ENCODE results near the gene RABGAP1L. TPM values are rescaled to one million over a fixed set of nuclear protein-coding genes. Genes with fewer than 3 reads are reported as not detected.

Gene RABGAP1L
- total RNA-seq, 6 experiments from 2014 or later = 11.7 to 23.1 (median 18.5) TPM

DNA sequence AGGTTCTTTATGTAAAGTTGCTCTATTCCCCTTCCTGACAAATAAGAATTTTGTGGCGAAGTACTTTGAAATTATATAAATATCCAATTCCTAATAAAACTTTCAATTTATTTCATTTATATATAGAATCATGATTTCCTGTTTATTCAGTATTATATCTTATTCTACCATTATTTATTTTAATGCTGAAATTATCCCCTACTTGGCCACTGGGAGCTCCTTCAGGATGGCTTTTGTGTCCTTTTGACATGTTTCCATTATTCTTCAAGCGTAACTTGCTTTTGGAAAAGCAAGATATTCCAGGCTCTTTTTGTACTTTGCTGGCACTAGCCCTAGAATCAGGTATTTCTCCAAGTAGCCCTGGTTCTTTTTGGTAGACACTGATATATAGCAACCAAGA lies 773.3 kb downstream of the RABGAP1L start:
- Histone ChIP-seq H3K9me3 (no peaks in the 10 kb centered on the region), H3K36me3 (no peaks in the 10 kb centered on the region), H3K4me3 (no peak overlapping the region), H3K27me3 (no peaks in the 10 kb centered on the region), H3K27ac (no peak overlapping the region), H3K4me1 (no peaks in the 10 kb centered on the region)
- intact Hi-C loops (cut with DNase I) = no loop called here
- 65% methylated on average over 2 of the region's 2 CpGs for WGBS (ENCODE audit: insufficient coverage, low coverage, low lambda C conversion rate, missing lambda C conversion rate)
- no peak for TF ChIP-seq POLR2A (IDR thresholded peaks at IDR 0.05)
- TF ChIP-seq, protein P1, sequence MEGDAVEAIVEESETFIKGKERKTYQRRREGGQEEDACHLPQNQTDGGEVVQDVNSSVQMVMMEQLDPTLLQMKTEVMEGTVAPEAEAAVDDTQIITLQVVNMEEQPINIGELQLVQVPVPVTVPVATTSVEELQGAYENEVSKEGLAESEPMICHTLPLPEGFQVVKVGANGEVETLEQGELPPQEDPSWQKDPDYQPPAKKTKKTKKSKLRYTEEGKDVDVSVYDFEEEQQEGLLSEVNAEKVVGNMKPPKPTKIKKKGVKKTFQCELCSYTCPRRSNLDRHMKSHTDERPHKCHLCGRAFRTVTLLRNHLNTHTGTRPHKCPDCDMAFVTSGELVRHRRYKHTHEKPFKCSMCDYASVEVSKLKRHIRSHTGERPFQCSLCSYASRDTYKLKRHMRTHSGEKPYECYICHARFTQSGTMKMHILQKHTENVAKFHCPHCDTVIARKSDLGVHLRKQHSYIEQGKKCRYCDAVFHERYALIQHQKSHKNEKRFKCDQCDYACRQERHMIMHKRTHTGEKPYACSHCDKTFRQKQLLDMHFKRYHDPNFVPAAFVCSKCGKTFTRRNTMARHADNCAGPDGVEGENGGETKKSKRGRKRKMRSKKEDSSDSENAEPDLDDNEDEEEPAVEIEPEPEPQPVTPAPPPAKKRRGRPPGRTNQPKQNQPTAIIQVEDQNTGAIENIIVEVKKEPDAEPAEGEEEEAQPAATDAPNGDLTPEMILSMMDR (IDR thresholded peaks at IDR 0.05) = no peak
- ATAC-seq (no peak), DNase-seq (no peak)

DNA sequence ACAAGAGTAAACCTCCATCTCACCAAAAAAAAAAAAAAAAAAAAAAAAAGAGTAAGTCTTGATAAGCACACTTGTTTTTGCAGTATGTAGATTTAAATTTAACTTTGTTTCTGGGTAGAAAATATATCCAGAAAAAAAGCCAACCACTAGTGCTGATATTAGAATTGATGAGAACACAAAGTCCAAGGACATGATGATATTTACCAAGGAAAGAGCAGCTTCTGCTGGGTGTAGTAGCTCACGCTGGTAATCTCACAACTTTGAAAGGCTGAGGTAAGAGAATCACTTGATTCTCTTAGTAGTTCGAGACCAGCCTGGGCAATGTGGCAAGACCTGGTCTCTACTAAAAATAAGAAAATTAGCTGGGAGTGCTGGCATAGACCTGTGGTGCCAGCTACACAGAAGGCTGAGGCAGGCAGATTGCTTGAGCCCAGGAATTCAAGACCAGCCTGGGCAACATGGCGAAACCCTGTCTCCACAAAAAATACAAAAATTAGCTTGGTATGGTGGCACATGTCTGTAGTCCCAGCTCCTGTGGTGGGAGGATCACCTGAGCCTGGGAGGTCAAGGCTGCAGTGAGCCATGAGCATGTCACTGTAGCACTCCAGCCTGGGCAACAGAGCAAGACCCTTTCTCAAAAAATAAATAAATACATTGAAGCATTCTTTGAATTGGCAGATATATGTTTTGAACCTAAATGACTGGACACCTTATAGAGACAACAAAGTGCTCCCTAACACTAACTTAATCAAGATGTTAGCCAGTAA lies 776.8 kb downstream of the RABGAP1L start:
- TF ChIP-seq, protein P1 (IDR thresholded peaks at IDR 0.05) = no peak
- TF ChIP-seq POLR2A (IDR thresholded peaks at IDR 0.05) = no peak
- WGBS (ENCODE audit: insufficient coverage, low coverage, low lambda C conversion rate, missing lambda C conversion rate) = 80% methylated on average over 3 of the region's 3 CpGs

GRCh38 chr1:174938281-174939007 lies 779.1 kb downstream of the RABGAP1L start:
- 38% methylated on average over 6 of the region's 6 CpGs for WGBS (ENCODE audit: insufficient coverage, low coverage, low lambda C conversion rate, missing lambda C conversion rate)
- ATAC-seq (peak in 2 of 4 donors; percentile 17 to 29), DNase-seq (no peak)
- H3K27ac ChIP-seq = no peak overlapping the region
- no peak overlapping the region for H3K4me3 ChIP-seq
- no peaks in the 10 kb centered on the region for H3K27me3 ChIP-seq
- no peak for TF ChIP-seq POLR2A (IDR thresholded peaks at IDR 0.05)
- TF ChIP-seq, protein P1 (IDR thresholded peaks at IDR 0.05) = no peak
- intact Hi-C loops (cut with DNase I) = no loop called here
- H3K36me3 ChIP-seq = no peaks in the 10 kb centered on the region
- H3K9me3 ChIP-seq = no peaks in the 10 kb centered on the region
- H3K4me1 ChIP-seq = peaks cover 0 to 14% (median 6%) of the 10 kb centered on the region in 4 donors

More for the DNA sequence above, 776.8 kb downstream of the RABGAP1L start:
- no peaks in the 10 kb centered on the region for H3K9me3 ChIP-seq
- H3K4me3 ChIP-seq = no peak overlapping the region
- H3K27ac ChIP-seq = no peak overlapping the region
- H3K27me3 ChIP-seq = no peaks in the 10 kb centered on the region
- ATAC-seq = no peak
- H3K4me1 ChIP-seq = no peaks in the 10 kb centered on the region
- no peaks in the 10 kb centered on the region for H3K36me3 ChIP-seq
- no peak for DNase-seq
- intact Hi-C loops (cut with DNase I) = no loop called here

GRCh38 chr1:174939775-174940545 lies 780.6 kb downstream of the RABGAP1L start:
- Histone ChIP-seq H3K9me3 (no peaks in the 10 kb centered on the region), H3K27ac (no peak overlapping the region), H3K4me1 (peaks cover 0 to 18% (median 9%) of the 10 kb centered on the region in 4 donors), H3K4me3 (no peak overlapping the region), H3K27me3 (no peaks in the 10 kb centered on the region), H3K36me3 (no peaks in the 10 kb centered on the region)
- DNase-seq (no peak), ATAC-seq (no peak)
- TF ChIP-seq, protein P1 (IDR thresholded peaks at IDR 0.05) = no peak
- TF ChIP-seq POLR2A (IDR thresholded peaks at IDR 0.05) = no peak
- intact Hi-C loops (cut with DNase I) = no loop called here
- 93% methylated on average over 3 of the region's 3 CpGs for WGBS (ENCODE audit: insufficient coverage, low coverage, low lambda C conversion rate, missing lambda C conversion rate)

Measured in right lobe of liver (tissue), 6 donors.